HTR-8/SVneo (cell line): ENCODE results near the gene RAB31.
"Not testable (repeated sequence)": the region's sequence is repeated elsewhere in the genome, so short reads cannot be mapped to it uniquely, and the experiment has no call there.

Experiments
- DNase-seq: peaks from one replicate; pipeline ENCODE4 v3.0.0; 2011; ENCODE audit warnings: low spot score, mixed read lengths; ENCODE audit not compliant: insufficient read length
- FAIRE-seq: peaks from 2 replicates; lab custom pipeline; 2011; peaks lifted over from hg19 to GRCh38; lab: Jason Lieb, UNC

Gene RAB31

GRCh38 chr18:9870431-9871008, 162.4 kb downstream of the RAB31 start:
- FAIRE-seq = no peak
- DNase-seq = no peak

- FAIRE-seq = no peak
Measured at GRCh38 chr18:9871244-9871746, 163.2 kb downstream of the RAB31 start.

GRCh38 chr18:9872823-9873222, 164.7 kb downstream of the RAB31 start:
- no peak for DNase-seq
- no peak for FAIRE-seq

More at GRCh38 chr18:9871244-9871746, 163.2 kb downstream of the RAB31 start:
- no peak for DNase-seq

- DNase-seq = no peak
- FAIRE-seq = no peak
Measured at GRCh38 chr18:9874728-9875127, 166.6 kb downstream of the RAB31 start.

GRCh38 chr18:9876212-9876866, 168.2 kb downstream of the RAB31 start:
- no peak for FAIRE-seq
- no peak for DNase-seq

GRCh38 chr18:9876867-9877654, 169.0 kb downstream of the RAB31 start:
- no peak for FAIRE-seq
- peak; percentile 47 for DNase-seq

GRCh38 chr18:9877655-9878014, 169.5 kb downstream of the RAB31 start:
- DNase-seq (no peak), FAIRE-seq (no peak)

GRCh38 chr18:9878095-9878494, 170.0 kb downstream of the RAB31 start:
- DNase-seq (no peak), FAIRE-seq (no peak)

GRCh38 chr18:9878783-9879242, 170.7 kb downstream of the RAB31 start:
- DNase-seq (no peak), FAIRE-seq (no peak)

GRCh38 chr18:9884090-9884489, 176.0 kb downstream of the RAB31 start:
- FAIRE-seq (no peak), DNase-seq (no peak)

- DNase-seq = no peak
- no peak for FAIRE-seq
Measured at GRCh38 chr18:9884532-9885140, 176.5 kb downstream of the RAB31 start.

- FAIRE-seq (no peak), DNase-seq (no peak)
Measured at GRCh38 chr18:9885170-9886004, 177.3 kb downstream of the RAB31 start, which contains the start of gene TXNDC2. TXNDC2 (plus strand) TSS chr18:9885973; CDS start chr18:9886681, 708 bp downstream.

GRCh38 chr18:9886005-9886348, 177.9 kb downstream of the RAB31 start:
- no peak for FAIRE-seq
- no peak for DNase-seq

GRCh38 chr18:9887992-9888391, 179.9 kb downstream of the RAB31 start:
- FAIRE-seq = no peak
- no peak for DNase-seq

GRCh38 chr18:9890196-9890595, 182.1 kb downstream of the RAB31 start:
- no peak for DNase-seq
- FAIRE-seq = no peak

- DNase-seq = no peak
- FAIRE-seq = no peak
Measured at GRCh38 chr18:9890957-9891356, 182.9 kb downstream of the RAB31 start.

- not testable (repeated sequence) for DNase-seq, FAIRE-seq
Measured at GRCh38 chr18:9891515-9891914, 183.4 kb downstream of the RAB31 start.

- DNase-seq (no peak), FAIRE-seq (no peak)
Measured at GRCh38 chr18:9894454-9895068, 186.5 kb downstream of the RAB31 start.

- DNase-seq (no peak), FAIRE-seq (no peak)
Measured at GRCh38 chr18:9897129-9897528, 189.0 kb downstream of the RAB31 start.
